DMS79 (cell line): ENCODE data around the gene IFRD2.
"Not testable (repeated sequence)": the region's sequence is repeated elsewhere in the genome, so short reads cannot be mapped to it uniquely, and the experiment has no call there.

ENCODE experiments used
- DNase-seq: peaks from one replicate; lab custom pipeline; 2025; lab: John Stamatoyannopoulos, UW

IFRD2 gene

DNA sequence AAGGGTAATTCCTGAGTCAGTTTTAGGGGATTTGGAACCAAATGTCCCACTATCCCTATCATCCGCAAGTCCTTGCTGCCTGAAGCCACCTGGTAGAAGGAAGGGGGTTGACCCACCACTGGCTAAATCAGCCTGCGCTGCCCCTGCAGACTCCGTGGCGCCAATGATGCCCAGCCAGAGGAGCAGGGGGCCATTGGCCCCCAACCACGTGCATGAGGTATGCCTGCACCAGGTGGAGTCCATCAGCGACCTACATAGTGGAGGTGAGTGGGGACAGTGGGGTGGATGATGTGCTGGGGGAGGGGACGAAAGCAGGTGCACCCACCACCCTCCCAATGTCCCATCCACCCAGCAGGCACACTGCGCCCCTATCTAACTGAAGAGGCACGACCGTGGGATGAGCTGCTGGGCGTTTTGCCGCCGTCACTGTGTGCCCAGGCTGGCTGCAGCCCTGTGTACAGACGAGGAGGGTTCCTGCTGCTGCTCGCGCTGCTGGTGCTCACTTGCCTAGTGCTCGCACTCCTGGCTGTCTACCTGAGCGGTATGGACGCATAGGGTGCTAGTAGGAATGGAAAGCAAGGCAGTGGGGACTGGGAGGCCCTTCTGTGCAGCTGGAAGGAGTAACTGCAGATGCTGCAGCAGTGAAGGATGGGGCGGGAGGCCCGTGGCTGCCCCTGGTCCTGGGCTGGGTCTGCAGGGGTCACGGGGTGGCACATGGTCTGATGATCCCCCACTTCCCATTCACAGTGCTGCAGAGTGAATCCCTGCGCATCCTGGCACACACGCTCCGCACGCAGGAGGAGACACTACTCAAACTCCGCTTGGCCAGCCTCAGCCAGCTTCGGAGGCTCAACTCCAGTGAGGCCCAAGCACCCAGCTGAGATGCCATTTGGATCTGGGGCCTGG is 5.7 kb downstream of the IFRD2 start:
- no peak for DNase-seq

DNA sequence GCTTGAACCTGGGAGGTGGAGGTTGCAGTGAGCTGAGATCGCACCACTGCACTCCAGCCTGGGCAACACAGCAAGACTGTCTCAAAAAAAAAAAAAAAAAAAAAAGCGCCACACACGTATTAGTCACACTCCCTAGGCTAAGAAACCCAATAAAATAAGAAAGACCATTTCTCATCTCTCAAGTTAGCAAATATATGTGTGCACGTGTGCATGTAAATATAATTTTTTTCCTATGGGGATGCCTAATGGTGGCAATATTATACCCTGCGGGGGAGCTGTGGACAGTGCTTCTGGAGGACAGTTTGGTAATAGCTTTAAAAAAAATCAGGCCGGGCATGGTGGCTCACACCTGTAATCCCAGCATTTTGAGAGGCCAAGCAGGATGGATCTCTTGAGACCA is 8.1 kb downstream of the IFRD2 start:
- not testable (repeated sequence) for DNase-seq

DNA sequence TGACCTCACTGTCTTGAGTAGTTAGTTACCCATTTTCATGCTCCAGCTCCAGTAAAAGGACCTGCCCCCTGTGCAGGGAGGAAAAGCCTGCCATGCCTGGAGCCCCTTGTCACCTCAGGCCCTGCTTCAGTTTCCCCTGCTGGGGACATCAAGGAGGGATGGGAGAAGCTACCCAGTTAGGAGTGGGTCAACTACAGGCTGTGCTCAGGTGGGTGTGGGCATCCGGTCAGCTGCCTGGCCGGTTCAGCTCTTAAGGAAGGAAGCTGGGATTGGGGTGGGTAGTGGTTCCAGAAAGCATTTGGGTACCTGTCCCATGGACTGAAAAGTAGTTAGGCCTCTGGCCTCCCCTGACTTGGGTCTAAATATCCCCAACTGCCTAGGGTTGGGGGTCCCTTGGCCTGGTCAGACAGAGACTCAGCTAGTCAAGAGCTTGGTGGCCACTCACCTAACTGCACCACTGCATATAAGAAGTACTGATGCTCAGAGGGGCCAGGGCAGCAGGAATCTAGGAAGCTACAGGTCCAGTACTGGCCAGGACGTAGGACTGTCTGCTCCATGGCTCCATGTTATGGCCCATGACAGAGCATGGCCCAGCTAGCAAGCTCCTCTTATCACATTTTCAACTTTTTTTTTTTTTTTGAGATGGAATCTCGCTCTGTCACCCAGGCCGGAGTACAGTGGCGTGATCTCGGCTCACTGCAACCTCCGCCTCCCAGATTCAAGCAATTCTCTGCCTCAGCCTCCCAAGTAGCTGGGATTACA is 12.8 kb downstream of the IFRD2 start:
- no peak for DNase-seq

DNA sequence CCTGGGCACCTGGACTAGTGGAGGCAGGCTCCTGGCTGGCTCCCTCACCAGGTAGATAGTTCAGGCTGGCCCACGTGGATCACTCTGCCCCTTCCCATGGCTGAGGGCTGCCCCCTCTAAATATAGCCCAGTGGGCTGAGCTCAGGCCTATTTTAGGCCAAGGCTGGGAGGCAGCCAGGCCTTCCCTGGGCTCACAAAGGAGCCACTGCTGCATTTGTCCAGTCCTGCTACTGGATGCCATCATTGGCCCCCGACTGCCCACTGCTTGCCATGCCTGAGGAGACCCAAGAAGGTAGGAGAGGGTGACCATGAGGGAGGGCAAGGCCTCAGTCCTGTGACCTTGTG is 13.4 kb downstream of the IFRD2 start, which contains the start of gene LSMEM2:
Gene LSMEM2 (plus strand): TSS at position 208 of the 345 bp plus-strand sequence. CDS start 27 bp downstream, at position 235.
- no peak for DNase-seq

DNA sequence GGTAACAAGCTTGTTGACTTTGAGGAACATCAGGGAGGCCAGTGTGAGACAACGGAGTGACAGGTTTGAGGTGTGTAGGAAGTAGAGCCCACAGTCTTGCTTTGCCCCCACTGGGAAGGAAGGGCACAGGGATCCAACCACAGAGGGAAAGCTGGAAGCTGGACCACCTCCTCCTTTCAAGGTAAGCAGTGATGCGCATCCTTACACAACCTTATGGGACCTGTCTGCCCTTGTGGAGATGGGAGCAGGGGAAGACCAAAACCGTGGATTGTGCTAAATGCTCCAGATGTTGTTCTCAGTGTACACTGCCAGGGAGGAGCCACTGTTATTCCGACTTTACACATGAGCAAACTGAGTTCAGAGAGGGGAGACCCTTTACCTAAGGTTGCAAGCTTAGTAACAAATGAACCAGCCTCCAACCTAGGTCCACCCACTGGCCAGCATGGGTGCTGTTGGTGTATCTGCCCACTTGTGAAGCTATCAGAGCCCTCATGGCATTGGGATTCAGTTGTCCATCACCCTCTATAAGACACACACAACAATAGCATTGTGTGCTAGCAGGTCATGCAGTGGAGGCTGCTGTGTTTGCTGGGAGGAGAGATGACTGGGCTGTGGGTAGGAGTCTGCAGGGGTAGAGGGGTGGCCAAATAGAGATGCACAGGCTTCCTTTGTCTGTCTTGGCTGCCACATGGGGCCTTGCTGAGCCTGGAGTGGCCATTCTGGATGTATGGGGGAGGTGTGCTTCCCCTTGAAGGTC is 13.9 kb downstream of the IFRD2 start:
- DNase-seq, result no peak

DNA sequence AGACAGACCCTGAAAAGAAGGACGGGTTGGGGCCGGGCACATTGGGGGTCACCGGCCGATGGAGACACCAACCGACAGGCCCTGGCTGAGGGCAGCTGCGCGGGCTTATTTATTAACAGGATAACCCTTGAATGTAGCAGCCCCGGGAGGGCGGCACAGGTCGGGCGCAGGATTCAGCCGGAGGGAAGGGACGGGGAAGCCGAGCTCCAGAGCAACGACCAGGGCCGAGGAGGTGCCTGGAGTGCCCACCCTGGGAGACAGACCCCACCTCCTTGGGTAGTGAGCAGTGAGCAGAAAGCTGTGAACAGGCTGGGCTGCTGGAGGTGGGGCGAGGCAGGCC is 15.5 kb downstream of the IFRD2 start:
- no peak for DNase-seq

DNA sequence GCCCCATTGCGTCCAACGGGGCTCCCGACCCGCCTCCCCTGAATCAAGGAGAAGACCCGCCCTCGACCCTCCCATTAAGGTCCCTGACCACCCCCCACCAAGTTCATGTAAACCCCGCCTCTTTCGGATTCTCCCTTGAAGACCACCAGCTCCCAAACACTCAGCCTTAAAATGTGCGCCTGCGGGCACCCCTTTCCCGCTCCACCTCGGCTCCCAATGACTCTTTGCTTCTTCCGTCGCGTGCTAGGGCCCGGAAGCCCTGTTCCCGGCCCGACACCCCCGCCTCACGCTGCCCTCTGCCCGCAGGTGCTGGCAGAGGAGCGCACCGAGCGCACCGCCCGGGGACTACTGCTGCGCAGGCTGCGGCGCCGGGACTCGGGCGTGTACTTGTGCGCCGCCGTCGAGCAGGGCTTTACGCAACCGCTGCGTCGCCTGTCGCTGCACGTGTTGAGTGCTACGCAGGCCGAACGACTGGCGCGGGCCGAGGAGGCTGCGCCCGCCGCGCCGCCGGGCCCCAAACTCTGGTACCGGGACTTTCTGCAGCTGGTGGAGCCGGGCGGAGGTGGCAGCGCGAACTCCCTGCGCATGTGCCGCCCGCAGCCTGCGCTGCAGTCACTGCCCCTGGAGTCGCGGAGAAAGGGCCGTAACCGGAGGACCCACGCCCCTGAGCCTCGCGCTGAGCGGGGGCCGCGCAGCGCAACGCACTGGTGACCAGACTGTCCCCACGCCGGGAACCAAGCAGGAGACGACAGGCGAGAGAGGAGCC is 16.1 kb downstream of the IFRD2 start:
- DNase-seq, result no peak

DNA sequence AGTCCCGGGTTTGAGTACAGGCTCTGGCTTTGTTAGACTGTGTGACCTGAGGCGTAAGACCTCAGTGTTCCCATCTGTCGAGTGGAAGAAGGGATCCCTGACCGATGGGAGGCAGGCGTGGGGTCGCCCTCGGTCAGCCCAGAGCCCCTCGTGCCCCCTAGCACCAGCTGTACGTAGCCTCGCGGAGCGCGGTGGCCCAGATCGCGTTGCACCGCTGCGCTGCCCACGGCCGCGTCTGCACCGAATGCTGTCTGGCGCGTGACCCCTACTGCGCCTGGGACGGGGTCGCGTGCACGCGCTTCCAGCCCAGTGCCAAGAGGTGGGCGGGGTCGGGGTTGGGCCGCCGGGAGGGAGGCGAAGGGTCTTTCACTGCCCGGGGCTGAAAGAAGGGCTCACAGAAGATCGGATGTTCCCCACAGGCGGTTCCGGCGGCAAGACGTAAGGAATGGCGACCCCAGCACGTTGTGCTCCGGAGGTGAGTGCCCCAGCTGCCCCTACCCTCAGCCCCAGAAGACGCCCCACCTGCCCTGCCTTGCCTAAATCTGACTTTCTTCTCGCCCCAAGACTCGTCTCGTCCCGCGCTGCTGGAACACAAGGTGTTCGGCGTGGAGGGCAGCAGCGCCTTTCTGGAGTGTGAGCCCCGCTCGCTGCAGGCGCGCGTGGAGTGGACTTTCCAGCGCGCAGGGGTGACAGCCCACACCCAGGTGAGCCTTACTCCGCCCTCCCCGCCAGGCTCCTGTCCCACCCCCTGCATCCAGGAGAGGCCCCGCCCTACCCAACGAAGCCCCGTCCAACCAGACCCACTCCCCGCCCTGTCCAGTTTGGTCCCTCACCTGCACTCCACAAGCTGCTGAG is 16.9 kb downstream of the IFRD2 start:
- no peak for DNase-seq

DNA sequence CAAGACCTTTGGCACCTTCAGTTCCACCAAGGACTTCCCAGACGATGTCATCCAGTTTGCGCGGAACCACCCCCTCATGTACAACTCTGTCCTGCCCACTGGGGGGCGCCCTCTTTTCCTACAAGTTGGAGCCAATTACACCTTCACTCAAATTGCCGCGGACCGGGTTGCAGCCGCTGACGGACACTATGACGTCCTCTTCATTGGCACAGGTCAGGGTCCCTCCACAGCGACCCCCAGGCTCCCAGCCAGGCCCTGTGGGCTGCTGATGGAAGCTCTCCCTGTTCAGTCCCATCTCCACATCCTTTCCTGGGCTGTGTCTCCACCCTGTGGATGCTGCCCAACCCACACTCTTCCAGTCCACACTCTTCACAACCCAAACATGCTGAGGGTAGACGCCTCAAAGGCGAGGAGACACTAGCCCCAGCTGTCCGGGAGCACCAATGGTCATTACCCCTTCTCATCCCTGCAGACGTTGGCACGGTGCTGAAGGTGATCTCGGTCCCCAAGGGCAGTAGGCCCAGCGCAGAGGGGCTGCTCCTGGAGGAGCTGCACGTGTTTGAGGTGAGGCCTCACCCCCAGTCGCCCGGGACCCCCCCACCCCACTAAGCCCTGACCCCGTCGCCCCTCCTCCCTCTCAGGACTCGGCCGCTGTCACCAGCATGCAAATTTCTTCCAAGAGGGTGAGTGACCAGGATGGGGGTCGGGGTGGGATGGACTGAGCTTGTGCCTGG is 17.7 kb downstream of the IFRD2 start:
- DNase-seq, result no peak

DNA sequence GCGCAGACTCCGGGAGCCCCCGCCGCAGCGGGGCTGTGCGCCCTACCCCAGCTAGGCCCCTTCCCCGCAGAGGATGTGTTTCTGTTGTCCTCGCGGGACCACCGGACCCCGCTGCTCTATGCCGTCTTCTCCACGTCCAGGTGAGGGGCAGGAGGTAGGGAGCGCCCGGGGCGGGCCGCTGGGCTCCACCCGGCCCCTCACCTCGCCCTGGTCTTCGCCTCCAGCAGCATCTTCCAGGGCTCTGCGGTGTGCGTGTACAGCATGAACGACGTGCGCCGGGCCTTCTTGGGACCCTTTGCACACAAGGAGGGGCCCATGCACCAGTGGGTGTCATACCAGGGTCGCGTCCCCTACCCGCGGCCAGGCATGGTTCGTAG is 18.6 kb downstream of the IFRD2 start:
- DNase-seq, result no peak

DNA sequence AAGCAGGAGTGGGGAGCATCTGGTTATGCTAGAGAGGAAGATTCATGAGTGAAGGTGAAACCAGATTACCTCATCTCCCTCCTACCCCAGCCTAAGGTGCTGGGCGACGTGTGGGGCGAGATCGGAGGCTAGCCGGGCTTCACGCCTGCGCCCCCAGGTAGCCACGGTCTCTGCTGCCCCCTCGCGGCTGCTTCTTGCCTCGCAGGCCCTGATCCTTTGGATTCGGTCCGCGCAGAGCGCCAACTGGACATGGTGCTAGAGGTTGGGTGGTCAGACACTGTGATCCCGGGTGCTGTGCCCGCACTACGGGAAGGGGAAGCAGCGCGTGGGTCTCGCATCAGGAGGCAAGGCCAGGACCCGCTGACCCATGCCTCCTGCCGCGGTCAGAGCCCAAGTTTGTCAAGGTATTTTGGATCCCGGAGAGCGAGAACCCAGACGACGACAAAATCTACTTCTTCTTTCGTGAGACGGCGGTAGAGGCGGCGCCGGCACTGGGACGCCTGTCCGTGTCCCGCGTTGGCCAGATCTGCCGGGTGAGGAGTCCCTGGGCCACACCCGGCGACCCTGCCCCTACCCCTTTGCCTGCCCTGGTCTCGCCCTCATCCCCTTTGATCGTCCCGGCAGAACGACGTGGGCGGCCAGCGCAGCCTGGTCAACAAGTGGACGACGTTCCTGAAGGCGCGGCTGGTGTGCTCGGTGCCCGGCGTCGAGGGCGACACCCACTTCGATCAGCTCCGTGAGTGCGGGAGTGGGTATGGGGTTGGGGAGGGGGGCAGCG is 19.1 kb downstream of the IFRD2 start:
- peak; percentile 49 for DNase-seq

DNA sequence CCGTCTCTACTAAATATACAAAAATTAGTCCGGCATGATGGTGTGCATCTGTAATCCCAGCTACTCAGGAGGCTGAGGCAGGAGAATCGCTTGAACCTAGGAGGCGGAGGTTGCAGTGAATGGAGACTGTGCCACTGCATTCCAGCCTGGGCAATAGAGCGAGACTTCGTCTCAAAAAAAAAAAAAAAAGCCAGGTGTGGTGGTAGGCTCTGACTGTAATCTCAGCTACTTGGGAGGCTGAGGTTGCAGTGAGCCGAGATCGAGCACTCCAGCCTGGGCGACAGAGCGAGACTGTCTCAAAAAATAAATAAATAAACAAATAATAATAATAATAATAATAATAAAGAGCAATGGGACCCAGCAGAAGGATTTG is 19.7 kb downstream of the IFRD2 start:
- DNase-seq, result not testable (repeated sequence)

DNA sequence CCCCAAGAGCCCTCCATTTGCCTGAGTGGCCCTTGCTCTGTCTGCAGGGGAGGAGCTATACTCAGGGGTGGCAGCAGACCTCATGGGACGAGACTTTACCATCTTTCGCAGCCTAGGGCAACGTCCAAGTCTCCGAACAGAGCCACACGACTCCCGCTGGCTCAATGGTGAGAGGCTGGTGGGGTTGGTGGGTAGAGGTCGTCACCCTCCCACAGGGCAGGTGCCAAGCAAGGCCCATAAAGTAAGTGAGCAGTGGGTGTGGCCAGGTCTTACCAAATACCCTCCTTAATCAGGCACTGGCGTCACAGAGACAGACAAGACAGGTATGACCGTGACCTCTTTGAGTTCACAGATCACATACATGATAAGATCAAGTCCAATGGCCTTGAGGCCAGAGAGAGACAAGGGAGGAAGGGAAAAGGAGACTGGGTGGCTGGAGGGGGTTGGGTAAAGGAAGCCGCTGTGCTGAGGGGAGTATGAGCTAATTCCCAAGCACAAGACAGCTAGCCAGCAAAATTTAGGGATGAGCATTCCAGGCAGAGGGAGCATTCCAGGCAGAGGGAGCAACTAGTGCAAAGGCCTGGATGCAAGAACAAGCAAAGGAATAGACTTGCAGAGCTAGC is 20.8 kb downstream of the IFRD2 start:
- no peak for DNase-seq

DNA sequence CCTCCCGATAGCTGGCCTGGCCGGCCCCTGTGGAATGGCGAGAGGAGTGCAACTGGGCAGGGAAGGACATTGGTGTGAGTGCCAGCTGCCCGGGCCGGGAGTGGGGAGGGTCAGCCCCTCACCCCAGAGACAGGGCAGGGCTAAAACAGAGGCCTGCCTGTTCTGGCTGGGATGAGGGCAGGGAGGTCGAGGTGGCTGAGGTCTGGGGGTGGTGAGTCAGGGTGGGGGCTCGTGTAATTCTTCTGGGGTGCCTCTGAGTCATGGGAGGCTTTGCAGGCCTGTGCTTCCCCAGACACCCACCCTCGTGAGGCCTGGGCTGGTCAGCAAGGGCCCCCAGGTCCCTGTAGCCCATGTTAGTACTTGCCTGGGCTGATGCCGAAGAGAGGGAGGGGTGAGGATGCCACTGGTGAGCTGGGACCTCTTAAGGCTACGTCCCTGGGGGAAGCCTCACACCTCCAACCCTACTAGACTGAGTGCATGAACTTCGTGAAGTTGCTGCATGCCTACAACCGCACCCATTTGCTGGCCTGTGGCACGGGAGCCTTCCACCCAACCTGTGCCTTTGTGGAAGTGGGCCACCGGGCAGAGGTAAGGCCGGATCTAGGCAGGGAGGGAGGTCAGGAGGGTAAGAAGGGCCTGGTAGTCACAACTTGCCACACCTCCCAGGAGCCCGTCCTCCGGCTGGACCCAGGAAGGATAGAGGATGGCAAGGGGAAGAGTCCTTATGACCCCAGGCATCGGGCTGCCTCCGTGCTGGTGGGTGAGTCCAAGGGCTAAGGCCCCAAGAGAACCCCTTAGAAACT is 21.6 kb downstream of the IFRD2 start:
- DNase-seq, result no peak

DNA sequence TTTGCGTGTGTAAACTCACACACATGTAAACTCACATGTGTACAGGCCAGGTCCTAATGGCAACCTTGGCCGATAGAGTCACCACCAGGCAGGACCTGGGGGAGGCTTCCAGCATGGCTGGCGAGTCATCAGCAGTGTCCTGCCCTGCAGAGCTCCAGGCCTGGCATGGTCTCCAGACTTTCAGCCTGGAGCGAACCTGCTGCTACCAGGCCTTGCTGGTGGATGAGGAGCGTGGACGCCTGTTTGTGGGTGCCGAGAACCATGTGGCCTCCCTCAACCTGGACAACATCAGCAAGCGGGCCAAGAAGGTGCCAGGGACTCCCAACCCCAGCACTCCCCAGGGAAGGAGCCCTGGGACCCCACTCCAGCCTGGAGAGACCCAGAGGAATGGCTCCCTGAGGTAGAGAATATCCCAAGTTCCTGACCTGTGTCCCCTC is 22.2 kb downstream of the IFRD2 start:
- DNase-seq, result no peak

DNA sequence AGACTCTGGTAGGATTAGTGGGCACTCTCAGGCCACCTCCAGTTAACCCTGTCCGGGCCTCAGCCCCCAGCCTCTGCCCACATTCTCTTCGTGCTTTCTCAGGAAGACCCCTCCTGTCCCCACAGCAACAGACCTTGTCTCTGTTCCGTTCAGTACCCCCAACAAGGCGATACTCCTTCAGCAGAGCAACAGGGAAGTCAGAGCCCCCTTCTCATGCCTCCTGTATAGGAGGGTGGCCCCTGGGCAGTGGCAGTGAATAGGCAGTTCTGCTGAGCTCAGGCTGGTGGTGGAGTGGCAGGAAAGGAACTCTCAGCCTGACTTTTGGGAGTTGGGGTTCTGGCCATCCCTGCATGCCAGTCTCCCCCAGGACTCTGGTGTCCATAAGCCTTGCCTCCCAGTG is 22.8 kb downstream of the IFRD2 start:
- DNase-seq, result no peak

DNA sequence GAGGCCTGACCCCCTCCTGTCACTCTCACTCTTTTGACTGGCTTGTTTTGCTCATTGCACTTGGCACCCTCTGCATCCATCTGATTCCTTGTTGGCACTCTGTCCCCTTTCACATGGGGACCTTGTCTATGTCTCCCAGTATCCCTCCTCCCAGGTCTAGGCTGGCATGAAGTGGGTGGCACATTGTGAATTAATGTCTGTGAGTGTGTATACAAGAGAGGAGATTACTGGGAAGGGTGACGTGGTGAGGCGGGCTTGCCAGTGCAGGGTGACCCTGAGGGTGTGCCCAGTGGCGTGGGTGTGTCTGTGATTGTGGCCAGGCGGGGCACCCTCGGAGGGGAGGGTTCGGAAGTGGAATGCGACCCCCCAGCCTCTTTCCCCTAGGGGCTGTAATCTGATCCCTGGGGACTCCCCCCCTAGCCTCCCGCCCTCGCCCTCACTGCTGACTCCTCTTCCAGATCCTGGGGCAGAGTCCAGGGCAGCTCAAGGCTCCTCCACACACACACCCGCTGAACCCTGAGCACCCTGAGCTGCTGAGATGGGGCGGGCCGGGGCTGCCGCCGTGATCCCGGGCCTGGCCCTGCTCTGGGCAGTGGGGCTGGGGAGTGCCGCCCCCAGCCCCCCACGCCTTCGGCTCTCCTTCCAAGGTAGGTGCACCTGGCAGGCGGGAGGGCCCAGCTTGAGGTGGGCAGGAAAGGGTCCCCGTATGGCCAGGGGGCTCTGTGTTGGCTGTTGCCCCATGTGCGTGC is 23.4 kb downstream of the IFRD2 start, which contains the start of gene SEMA3B:
Gene SEMA3B (plus strand): TSS at position 445 of the 749 bp plus-strand sequence. CDS start 94 bp downstream, at position 539.
- no peak for DNase-seq
